Measurements from ENCODE around the gene FBXO24.

GRCh38 chr7:100545360-100546128 lies 40.6 kb upstream of the FBXO24 start:
- peak in 1 of 3 donors; percentile 23 for TF ChIP-seq CTCF (IDR thresholded peaks at IDR 0.05)
- no peak for TF ChIP-seq POLR2A (IDR thresholded peaks at IDR 0.05)
